ENCODE results near the gene HABP4. TPM values are rescaled to one million over a fixed set of nuclear protein-coding genes. Genes with fewer than 3 reads are reported as not detected.

Gene HABP4
- 19.1 and 24.9 TPM in 2 replicates for total RNA-seq

GRCh38 chr9:96449845-96450612 is at the start of gene HABP4:
Gene HABP4 (plus strand): TSS chr9:96450169. CDS start chr9:96450280, 111 bp downstream.

GRCh38 chr9:96418083-96418919 is 31.7 kb upstream of the HABP4 start, which contains the start of gene ZNF367:
Gene ZNF367 (minus strand): TSS chr9:96418370. CDS start chr9:96418032, 338 bp downstream.

Other genes starting within 250 kb of the HABP4 start
- not detected in 2 replicates for gene HSD17B3, start 148.0 kb upstream of the HABP4 start, total RNA-seq
- 13.8 and 14.6 TPM in 2 replicates for gene SLC35D2, start 66.5 kb upstream of the HABP4 start, total RNA-seq
- gene ZNF367, start 31.8 kb upstream of the HABP4 start, total RNA-seq, result 0.97 TPM in 2 replicates
- gene CDC14B, start 169.7 kb downstream of the HABP4 start, total RNA-seq, result 66.4 and 66.7 TPM in 2 replicates
- 65.9 and 79.4 TPM in 2 replicates for gene PRXL2C, start 205.1 kb downstream of the HABP4 start, total RNA-seq